Activated T-cell treated with anti-CD3 and anti-CD28 coated beads for 4 hours (primary cell): ENCODE data around the gene ANKRD33.
"Not testable (repeated sequence)": the region's sequence is repeated elsewhere in the genome, so short reads cannot be mapped to it uniquely, and the experiment has no call there.

Experiments used
- DNase-seq: peaks from one replicate; pipeline ENCODE4 v3.0.0-alpha.2; 2020

ANKRD33 gene

GRCh38 chr12:51883998-51884675 lies 3.8 kb upstream of the ANKRD33 start:
- no peak for DNase-seq

GRCh38 chr12:51884676-51885229 lies 3.1 kb upstream of the ANKRD33 start:
- DNase-seq: no peak

DNA sequence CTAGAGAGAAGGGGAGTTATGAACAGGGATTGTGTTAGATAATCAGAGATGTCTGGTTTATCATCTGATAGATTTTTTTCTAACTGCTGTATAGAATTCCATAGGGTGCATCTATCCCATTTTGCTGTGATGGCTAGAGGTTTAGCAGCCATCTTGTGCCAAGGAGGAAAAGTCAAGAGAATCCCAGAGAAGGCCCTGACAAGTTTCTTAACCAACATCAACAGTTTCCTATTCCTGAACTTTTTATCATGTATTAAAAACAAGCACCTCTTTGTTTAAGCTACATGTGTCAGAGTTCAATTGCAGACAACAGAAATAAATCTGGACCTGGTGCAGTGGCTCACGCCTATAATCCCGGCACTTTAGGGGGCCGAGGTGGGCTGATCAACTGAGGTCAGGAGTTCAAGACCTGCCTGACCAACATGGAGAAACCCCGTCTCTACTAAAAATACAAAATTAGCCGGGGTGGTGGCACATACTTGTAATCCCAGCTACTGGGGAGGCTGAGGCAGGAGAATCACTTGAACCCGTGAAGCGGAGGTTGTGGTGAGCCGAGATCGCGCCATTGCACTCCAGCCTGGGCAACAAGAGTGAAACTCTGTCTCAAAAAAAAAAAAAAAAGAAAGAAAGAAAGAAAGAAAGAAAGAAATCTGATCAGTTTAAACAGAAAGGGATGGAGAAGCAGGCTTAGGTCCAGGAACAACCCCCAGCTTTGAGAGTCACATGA lies 2.4 kb upstream of the ANKRD33 start:
- DNase-seq: not testable (repeated sequence)

GRCh38 chr12:51886021-51886710 lies 1.7 kb upstream of the ANKRD33 start:
- peak; percentile 20 for DNase-seq

DNA sequence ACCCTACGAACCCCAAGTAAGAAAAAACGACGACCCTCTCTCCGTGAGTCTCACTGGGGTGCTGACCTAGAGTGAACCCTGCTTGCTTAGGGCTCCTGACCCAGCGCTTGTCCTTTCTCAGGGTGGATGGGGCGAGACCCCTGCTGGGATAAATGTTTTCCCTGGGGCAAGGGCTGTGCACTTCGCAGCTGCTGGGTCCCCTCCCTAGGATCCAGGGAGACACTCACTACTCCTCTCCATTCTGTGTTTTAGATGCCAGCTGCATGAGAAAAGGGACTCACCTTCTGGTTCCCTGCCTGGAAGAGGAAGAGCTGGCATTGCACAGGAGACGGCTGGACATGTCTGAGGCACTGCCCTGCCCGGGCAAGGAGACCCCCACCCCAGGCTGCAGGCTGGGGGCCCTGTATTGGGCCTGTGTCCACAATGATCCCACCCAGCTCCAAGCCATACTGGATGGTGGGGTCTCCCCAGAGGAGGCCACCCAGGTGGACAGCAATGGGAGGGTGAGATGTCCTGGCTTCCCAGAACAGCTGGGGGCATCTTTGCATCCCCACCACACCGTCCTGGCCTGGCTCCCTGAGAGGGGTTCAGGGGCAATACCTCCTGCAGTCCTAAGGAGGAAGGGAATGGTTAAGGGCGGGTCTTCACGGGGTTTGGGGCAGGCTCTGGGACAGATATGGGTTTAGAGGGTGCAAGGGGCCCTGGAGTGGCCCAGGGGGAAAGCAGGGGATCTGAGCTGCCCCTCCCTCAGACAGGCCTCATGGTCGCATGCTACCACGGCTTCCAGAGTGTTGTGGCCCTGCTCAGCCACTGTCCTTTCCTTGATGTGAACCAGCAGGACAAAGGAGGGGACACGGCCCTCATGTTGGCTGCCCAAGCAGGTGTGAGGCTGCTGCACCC lies 663 bp downstream of the ANKRD33 start:
- no peak for DNase-seq

GRCh38 chr12:51889216-51890132 lies 1.6 kb downstream of the ANKRD33 start:
- DNase-seq: no peak

- DNase-seq: no peak
Measured at GRCh38 chr12:51890133-51890464, 2.2 kb downstream of the ANKRD33 start.

GRCh38 chr12:51890511-51891171 lies 2.7 kb downstream of the ANKRD33 start:
- DNase-seq: no peak

DNA sequence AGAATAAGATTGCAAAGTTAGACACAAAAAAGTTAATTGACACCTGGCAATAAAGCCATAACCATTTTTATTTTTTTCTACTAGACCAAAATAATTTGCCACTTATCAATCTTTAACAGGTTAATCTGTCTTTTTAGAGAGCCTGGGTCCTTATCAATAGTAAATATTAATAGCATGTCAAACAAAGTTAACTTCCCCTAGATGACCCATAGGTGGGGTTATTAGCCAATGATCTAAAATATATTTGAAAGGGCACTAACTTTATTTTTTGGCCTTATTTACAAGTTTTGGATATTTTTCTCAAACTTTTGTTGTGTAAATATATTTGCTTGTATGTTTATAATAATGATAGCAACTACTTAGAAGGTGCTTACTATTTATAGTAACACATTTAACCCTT lies 3.9 kb downstream of the ANKRD33 start:
- no peak for DNase-seq

DNA sequence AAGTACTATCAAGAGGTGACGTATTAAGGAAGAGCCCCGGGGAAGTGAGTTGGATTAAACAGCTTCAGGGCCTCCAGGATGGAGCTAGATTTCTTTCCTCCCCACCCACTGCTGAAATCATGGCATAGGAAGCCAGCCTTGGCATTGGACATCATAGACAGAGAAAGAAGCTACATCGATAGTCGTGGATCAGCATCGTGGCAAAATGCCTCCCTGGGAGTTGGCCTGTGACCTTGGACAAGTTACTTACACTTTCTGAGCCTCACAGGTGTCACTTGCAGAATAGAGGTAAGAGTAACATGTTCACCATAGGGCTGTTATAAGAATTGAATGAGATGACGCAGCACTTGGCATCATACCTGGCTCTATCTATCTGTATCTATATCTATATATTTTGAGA lies 5.9 kb downstream of the ANKRD33 start:
- no peak for DNase-seq

- no peak for DNase-seq
Measured at GRCh38 chr12:51895378-51896135, 7.7 kb downstream of the ANKRD33 start.

- no peak for DNase-seq
Measured at GRCh38 chr12:51896236-51896635, 8.3 kb downstream of the ANKRD33 start.

- DNase-seq: no peak
Measured at GRCh38 chr12:51897181-51897580, 9.3 kb downstream of the ANKRD33 start.

DNA sequence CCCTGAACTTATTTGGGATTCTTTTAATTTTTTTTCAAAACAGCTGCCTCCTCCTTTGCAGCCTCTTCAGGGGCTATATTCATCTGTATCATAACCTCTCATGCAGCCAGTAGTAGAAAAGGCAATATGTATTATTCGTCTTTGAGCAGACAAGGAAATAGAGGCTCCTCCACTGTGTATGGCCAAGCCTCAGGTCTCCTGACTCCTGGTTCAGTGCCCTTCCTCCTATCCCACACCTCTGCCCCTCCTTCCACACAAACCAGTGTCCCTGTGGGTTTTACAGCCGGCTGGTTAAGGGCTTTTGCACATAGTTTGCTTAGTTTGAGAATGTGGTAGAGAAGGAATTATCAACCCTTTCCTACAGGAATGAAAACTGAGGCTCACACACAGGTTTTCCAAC lies 10.6 kb downstream of the ANKRD33 start:
- DNase-seq: no peak

- no peak for DNase-seq
Measured at GRCh38 chr12:51898937-51899336, 11.0 kb downstream of the ANKRD33 start.

DNA sequence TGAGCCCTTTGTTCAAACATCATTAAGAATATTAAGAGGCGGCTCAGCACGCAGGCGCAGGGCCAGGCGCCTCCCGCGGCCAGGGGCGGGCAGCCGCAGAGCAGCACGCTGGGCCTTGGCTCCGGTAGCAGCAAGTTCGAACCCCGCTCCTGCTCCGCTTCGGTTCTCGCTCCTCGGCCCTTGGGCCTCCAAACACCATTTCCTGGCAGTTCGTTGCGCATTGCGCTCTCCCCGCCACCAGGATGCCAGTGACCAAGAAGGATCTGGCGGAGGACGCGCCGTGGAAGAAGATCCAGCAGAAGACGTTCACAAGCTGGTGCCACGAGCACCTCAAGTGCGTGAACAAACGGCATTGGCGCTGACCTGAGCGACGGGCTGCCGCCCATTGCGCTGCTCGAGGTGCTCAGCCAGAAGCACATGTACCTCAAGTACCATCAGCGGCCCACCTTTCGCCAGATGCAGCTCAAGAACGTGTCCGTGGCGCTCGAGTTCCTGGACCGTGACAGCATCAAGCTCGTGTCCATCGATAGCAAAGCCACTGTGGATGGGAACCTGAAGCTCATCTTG lies 12.5 kb downstream of the ANKRD33 start:
- DNase-seq: no peak

GRCh38 chr12:51901121-51901817 lies 13.4 kb downstream of the ANKRD33 start:
- DNase-seq: no peak

DNA sequence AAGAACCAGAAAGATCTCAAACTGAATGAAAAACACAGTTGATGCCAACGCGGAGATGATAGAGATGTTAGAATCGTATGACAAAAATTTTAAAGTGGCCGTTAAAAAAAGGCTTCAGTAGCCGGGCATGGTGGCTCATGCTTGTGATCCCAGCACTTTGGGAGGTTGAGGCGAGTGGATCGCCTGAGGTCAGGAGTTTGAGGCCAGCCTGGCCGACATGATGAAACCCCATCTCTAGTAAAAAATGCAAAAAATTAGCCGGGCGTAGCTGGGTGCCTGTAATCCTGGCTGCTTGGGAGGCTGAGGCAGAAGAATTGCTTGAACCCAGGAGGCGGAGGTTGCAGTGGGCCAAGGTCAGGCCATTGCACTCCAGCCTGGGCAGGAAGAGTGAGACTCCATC lies 14.0 kb downstream of the ANKRD33 start:
- no peak for DNase-seq

DNA sequence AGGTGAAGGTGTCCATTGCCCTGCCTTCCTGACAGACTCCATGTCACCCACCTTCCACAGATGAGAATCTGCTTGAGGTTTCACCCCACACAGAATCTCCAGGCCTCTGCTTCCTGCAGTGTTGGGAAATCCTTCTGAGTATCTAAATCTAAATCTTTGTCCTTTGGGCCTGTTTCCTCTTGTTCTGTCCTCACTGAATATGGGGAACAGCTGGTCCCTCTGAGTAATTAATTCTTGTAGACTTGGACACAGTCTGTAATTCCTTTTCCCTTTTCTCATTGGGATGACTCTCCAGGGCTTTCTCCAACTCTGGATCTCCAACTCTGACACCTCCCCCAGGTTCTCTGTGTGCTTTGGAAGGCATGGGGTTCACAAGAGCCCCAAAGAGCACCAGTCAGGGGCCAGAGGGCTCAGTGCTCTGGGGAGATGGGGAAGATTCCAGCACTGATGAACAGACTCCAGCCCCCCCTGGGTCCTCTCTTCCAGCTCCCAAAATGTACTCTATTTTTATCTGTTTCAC lies 17.1 kb downstream of the ANKRD33 start:
- no peak for DNase-seq
